ENCODE results near the gene PUM1.

DNA sequence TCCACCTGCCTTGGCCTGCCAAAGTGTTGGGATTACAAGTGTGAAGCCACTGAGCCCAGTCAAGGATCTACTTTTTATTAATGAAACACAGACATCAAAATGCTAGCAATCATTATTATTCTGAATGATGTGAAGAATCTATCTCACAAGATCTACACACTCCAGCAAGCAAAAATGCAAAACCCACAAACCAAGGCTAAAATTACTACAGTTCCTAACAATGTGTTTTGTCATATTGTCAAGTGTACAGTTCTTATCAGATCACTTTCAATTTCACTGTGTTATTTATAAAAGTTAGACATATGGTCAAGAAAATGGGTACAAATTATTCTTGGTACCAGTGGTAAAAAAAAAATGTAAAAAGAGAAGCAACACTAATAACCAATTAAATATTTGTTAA is 95.6 kb downstream of the PUM1 start:
- TF ChIP-seq, protein P1, sequence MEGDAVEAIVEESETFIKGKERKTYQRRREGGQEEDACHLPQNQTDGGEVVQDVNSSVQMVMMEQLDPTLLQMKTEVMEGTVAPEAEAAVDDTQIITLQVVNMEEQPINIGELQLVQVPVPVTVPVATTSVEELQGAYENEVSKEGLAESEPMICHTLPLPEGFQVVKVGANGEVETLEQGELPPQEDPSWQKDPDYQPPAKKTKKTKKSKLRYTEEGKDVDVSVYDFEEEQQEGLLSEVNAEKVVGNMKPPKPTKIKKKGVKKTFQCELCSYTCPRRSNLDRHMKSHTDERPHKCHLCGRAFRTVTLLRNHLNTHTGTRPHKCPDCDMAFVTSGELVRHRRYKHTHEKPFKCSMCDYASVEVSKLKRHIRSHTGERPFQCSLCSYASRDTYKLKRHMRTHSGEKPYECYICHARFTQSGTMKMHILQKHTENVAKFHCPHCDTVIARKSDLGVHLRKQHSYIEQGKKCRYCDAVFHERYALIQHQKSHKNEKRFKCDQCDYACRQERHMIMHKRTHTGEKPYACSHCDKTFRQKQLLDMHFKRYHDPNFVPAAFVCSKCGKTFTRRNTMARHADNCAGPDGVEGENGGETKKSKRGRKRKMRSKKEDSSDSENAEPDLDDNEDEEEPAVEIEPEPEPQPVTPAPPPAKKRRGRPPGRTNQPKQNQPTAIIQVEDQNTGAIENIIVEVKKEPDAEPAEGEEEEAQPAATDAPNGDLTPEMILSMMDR (conservative IDR thresholded peaks at IDR 0.05 in 1 of 2, IDR thresholded peaks at IDR 0.05 in 1 of 2; ENCODE audit: extremely low read depth in 1 of 2, insufficient read depth in 1 of 2, low read depth in 1 of 2, low read length in 2 of 2): no peak
- TF ChIP-seq EZH2 (IDR thresholded peaks at IDR 0.05; ENCODE audit: borderline replicate concordance, low read length): no peak
